HepG2 (cell line): ENCODE measurements around the gene RBM12. TPM values are rescaled to one million over a fixed set of nuclear protein-coding genes. Genes with fewer than 3 reads are reported as not detected.
A peak's percentile ranks its signal among the peaks of the same experiment; 100 is the strongest.

ENCODE experiments used
- ARHGAP35 ChIP-seq: sonication (generic); formaldehyde crosslinking; IDR thresholded peaks from 2 replicates; pipeline ENCODE4 v1.9.0; 2022; ENCODE audit warnings: mild to moderate bottlenecking, inconsistent platforms, moderate library complexity, missing genetic modification reagents, borderline replicate concordance
- BHLHE40 ChIP-seq: IDR thresholded peaks from 2 replicates; pipeline ENCODE4 v1.6.1; 2011; ENCODE audit warnings: low read length, improper control_type of control experiment
- DR1 ChIP-seq: sonication (generic); formaldehyde crosslinking; IDR thresholded peaks from 2 replicates; pipeline ENCODE4 v1.8.0; 2021; ENCODE audit warnings: mild to moderate bottlenecking, missing genetic modification reagents, inconsistent platforms
- JUND ChIP-seq: sonication (generic); formaldehyde crosslinking; IDR thresholded peaks from 2 replicates; pipeline ENCODE4 v1.8.0; 2022; ENCODE audit warnings: mild to moderate bottlenecking, missing genetic modification reagents
- KAT8 ChIP-seq: IDR thresholded peaks from 2 replicates; pipeline ENCODE4 v1.6.1; 2016; ENCODE audit warnings: missing genetic modification reagents, missing compliant biosample characterization
- KLF11 ChIP-seq: IDR thresholded peaks from 2 replicates; pipeline ENCODE4 v1.6.1; 2016; ENCODE audit warnings: missing compliant biosample characterization
- MEF2D ChIP-seq: sonication (generic); formaldehyde crosslinking; IDR thresholded peaks from 2 replicates; pipeline ENCODE4 v1.5.1; 2020; ENCODE audit warnings: mild to moderate bottlenecking, missing genetic modification reagents
- MTA1 ChIP-seq: sonication (generic); formaldehyde crosslinking; IDR thresholded peaks from 2 replicates; pipeline ENCODE4 v1.4.0; 2020; ENCODE audit warnings: missing genetic modification reagents, mild to moderate bottlenecking, borderline replicate concordance
- MTA3 ChIP-seq: sonication (generic); formaldehyde crosslinking; IDR thresholded peaks from 2 replicates; pipeline ENCODE4 v1.4.0; 2020; ENCODE audit warnings: missing genetic modification reagents
- NFE2 ChIP-seq: sonication (generic); formaldehyde crosslinking; IDR thresholded peaks from 2 replicates; pipeline ENCODE4 v1.4.0; 2020; ENCODE audit warnings: missing genetic modification reagents
- PHF8 ChIP-seq: sonication (generic); formaldehyde crosslinking; IDR thresholded peaks from 2 replicates; pipeline ENCODE4 v1.5.0; 2020; ENCODE audit warnings: missing genetic modification reagents
- RARA ChIP-seq: IDR thresholded peaks from 2 replicates; pipeline ENCODE4 v1.6.1; 2016; ENCODE audit warnings: missing genetic modification reagents, missing compliant biosample characterization
- RBFOX2 ChIP-seq: fragments of 200-400 bp; formaldehyde crosslinking; IDR thresholded peaks from 2 replicates; pipeline ENCODE4 v1.6.1; 2017; ENCODE audit warnings: low read depth, mild to moderate bottlenecking, low read length
- SP1 ChIP-seq, 2 experiments: fragments of 450-650 bp in 1 of 2; sonication (generic) in 1 of 2; formaldehyde crosslinking in 1 of 2; IDR thresholded peaks; 2 replicates each; pipeline versions ENCODE4 v1.4.0 to v1.6.1; 2016 to 2020; ENCODE audit warnings: missing genetic modification reagents in 1 of 2
- XRCC5 ChIP-seq: fragments of 200-400 bp; formaldehyde crosslinking; optimal IDR thresholded peaks from 2 replicates; pipeline ENCODE3; 2017; ENCODE audit warnings: mild to moderate bottlenecking, low read length
- ZNF292 ChIP-seq: sonication (generic); formaldehyde crosslinking; IDR thresholded peaks from 2 replicates; pipeline ENCODE4 v1.8.1; 2022; ENCODE audit warnings: mild to moderate bottlenecking, low read depth, missing genetic modification reagents, borderline replicate concordance
- ZNF709 ChIP-seq: sonication (generic); formaldehyde crosslinking; IDR thresholded peaks from 2 replicates; pipeline ENCODE4 v1.5.0; 2020; ENCODE audit warnings: mild to moderate bottlenecking, missing genetic modification reagents
- ZNF790 ChIP-seq: sonication (generic); formaldehyde crosslinking; IDR thresholded peaks from 2 replicates; pipeline ENCODE4 v1.8.0; 2022; ENCODE audit warnings: missing genetic modification reagents, mild to moderate bottlenecking, borderline replicate concordance
- polyA plus RNA-seq, 8 experiments: library from polyadenylated mRNA; depleted of rRNA in 3 of 8; stranded (reverse) in 7 of 8; unstranded in 1 of 8; fragments of >200 nt; fragmentation: Illumina TruSeq in 4 of 8; extraction: Trizol in 4 of 8; gene quantifications; 2 replicates each; pipeline versions ENCODE4 v1.2.1 to v1.2.3, GENCODE V29; 2011 to 2016; ENCODE audit warnings: low read depth in 4 of 8, missing spikeins in 1 of 8, mixed read lengths in 1 of 8; ENCODE audit not compliant: insufficient read depth in 1 of 8
- total RNA-seq, 5 experiments: library from RNA; depleted of rRNA; stranded (reverse); fragments of >200 nt; fragmentation: Illumina TruSeq; extraction: Trizol; gene quantifications; 2 replicates each; pipeline ENCODE4 v1.2.3, GENCODE V29; 2016; ENCODE audit warnings: low read depth in 1 of 5
- TF ChIP-seq, protein P1 (sequence below): sonication (generic); formaldehyde crosslinking; IDR thresholded peaks from 2 replicates; pipeline ENCODE4 v1.5.1; 2020; ENCODE audit warnings: mild to moderate bottlenecking, missing genetic modification reagents
- TF ChIP-seq, protein P2 (sequence below): sonication (generic); formaldehyde crosslinking; IDR thresholded peaks from 2 replicates; pipeline ENCODE4 v1.4.0; 2020; ENCODE audit warnings: missing genetic modification reagents
- TF ChIP-seq, protein P3 (sequence below): sonication (generic); formaldehyde crosslinking; IDR thresholded peaks from 2 replicates; pipeline ENCODE4 v1.8.0; 2022; ENCODE audit warnings: low read depth, missing genetic modification reagents

Gene RBM12
- total and polyA plus RNA-seq, 2 of the 13 experiments (the other 11 are each of a cell fraction or from before 2014, with no cell fraction given), result 97.9 to 104 TPM

DNA sequence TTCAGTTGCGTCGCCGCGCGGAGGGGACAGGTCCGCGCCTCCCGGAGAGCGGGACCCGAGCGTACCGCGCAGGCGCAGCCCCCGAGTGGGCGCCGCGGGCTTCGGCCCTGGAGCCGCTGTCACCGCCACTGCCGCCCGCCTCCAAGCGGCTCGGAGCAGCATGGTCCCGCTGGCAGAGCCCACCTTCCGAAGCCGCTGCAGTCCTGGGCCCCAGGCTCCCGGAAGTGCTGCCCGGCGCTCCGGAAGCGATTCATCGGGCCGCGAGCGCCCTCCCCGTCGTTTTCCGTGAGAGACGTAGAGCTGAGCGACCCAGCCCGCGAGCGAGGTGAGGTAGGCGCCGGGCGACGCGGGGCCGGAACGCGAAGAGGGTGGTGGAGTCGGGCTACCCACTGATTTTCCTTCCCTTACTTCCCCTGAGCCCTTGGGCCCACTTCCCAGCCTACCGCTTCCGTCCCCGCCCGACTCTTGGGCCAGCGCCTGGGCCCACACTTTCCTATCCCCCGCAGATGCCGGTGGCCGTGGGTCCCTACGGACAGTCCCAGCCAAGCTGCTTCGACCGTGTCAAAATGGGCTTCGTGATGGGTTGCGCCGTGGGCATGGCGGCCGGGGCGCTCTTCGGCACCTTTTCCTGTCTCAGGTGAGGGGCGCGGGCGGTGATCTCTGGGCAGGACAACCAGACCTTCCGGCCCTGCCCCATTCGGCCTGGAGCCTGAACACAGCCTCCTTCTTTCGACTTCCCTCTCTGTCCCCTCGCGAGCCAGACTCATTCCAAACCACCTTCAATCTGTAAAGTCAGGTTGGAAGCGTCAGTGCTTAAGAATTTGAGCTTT is 34.6 kb upstream of the RBM12 start, which contains the start of the genes NFS1 and ROMO1 (continued):
- TF ChIP-seq MTA3 (CRISPR knock-in tag), result peak; percentile 78; the same call in 1 of the 2 replicates
- 0 out of 2 replicates have a peak, but pooled peaks have one; percentile 71 for TF ChIP-seq JUND (CRISPR knock-in tag)
- peak; percentile 75 for TF ChIP-seq RARA
- TF ChIP-seq, protein P1, sequence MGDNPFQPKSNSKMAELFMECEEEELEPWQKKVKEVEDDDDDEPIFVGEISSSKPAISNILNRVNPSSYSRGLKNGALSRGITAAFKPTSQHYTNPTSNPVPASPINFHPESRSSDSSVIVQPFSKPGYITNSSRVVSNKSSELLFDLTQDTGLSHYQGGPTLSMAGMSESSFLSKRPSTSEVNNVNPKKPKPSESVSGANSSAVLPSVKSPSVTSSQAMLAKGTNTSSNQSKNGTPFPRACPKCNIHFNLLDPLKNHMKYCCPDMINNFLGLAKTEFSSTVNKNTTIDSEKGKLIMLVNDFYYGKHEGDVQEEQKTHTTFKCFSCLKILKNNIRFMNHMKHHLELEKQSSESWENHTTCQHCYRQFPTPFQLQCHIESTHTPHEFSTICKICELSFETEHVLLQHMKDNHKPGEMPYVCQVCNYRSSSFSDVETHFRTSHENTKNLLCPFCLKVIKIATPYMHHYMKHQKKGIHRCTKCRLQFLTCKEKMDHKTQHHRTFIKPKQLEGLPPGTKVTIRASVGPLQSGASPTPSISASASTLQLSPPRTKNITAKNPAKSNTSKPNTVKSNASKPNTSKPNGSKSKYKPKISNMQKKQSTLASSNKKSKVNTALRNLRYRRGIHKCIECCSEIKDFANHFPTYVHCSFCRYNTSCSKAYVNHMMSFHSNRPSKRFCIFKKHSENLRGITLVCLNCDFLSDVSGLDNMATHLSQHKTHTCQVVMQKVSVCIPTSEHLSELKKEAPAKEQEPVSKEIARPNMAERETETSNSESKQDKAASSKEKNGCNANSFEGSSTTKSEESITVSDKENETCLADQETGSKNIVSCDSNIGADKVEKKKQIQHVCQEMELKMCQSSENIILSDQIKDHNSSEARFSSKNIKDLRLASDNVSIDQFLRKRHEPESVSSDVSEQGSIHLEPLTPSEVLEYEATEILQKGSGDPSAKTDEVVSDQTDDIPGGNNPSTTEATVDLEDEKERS (CRISPR knock-in tag), result peak; percentile 92
- peak; percentile 86; the same call in 1 of the 2 replicates for TF ChIP-seq ZNF292 (CRISPR knock-in tag)
- TF ChIP-seq ZNF790, result peak; percentile 97
- peak; percentile 81; the same call in 1 of the 2 replicates for TF ChIP-seq KLF11 (CRISPR knock-in tag)
- peak; percentile 90 for TF ChIP-seq DR1 (CRISPR knock-in tag)
- peak; percentile 93 for TF ChIP-seq ARHGAP35 (CRISPR knock-in tag)
- peak; percentile 100 for TF ChIP-seq KAT8 (CRISPR knock-in tag)
- TF ChIP-seq, protein P2, sequence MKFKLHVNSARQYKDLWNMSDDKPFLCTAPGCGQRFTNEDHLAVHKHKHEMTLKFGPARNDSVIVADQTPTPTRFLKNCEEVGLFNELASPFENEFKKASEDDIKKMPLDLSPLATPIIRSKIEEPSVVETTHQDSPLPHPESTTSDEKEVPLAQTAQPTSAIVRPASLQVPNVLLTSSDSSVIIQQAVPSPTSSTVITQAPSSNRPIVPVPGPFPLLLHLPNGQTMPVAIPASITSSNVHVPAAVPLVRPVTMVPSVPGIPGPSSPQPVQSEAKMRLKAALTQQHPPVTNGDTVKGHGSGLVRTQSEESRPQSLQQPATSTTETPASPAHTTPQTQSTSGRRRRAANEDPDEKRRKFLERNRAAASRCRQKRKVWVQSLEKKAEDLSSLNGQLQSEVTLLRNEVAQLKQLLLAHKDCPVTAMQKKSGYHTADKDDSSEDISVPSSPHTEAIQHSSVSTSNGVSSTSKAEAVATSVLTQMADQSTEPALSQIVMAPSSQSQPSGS (CRISPR knock-in tag), result peak; percentile 94
- TF ChIP-seq BHLHE40, result no peak; the same call in none of the 2 replicates
- no peak for TF ChIP-seq SP1 (IDR thresholded peaks at IDR 0.05)
- peak; percentile 88 for TF ChIP-seq SP1 (CRISPR knock-in tag; IDR thresholded peaks at IDR 0.05)
- TF ChIP-seq PHF8, result peak; percentile 100
- TF ChIP-seq ZNF709 (CRISPR knock-in tag), result peak; percentile 84; the same call in 1 of the 2 replicates
- TF ChIP-seq RBFOX2, result peak; percentile 100
- peak; percentile 77; the same call in 1 of the 2 replicates for TF ChIP-seq MEF2D (CRISPR knock-in tag)
- TF ChIP-seq NFE2 (CRISPR knock-in tag), result no peak
- TF ChIP-seq MTA1 (CRISPR knock-in tag), result peak; percentile 86; the same call in 1 of the 2 replicates
- TF ChIP-seq XRCC5, result peak; percentile 93
- TF ChIP-seq, protein P3, sequence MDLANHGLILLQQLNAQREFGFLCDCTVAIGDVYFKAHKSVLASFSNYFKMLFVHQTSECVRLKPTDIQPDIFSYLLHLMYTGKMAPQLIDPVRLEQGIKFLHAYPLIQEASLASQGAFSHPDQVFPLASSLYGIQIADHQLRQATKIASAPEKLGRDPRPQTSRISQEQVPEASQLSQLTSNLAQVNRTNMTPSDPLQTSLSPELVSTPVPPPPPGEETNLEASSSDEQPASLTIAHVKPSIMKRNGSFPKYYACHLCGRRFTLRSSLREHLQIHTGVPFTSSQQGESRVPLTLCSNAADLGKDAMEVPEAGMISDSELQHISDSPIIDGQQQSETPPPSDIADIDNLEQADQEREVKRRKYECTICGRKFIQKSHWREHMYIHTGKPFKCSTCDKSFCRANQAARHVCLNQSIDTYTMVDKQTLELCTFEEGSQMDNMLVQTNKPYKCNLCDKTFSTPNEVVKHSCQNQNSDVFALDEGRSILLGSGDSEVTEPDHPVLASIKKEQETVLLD (CRISPR knock-in tag), result peak; percentile 98
